LNCAP (cell line): ENCODE measurements around the gene BRAT1.

Experiments used
- TF ChIP-seq, protein P1 (sequence below): fragments of 450-650 bp; IDR thresholded peaks from 2 replicates; pipeline ENCODE4 v1.5.1; 2017; ENCODE audit warnings: mild to moderate bottlenecking

BRAT1 gene

DNA sequence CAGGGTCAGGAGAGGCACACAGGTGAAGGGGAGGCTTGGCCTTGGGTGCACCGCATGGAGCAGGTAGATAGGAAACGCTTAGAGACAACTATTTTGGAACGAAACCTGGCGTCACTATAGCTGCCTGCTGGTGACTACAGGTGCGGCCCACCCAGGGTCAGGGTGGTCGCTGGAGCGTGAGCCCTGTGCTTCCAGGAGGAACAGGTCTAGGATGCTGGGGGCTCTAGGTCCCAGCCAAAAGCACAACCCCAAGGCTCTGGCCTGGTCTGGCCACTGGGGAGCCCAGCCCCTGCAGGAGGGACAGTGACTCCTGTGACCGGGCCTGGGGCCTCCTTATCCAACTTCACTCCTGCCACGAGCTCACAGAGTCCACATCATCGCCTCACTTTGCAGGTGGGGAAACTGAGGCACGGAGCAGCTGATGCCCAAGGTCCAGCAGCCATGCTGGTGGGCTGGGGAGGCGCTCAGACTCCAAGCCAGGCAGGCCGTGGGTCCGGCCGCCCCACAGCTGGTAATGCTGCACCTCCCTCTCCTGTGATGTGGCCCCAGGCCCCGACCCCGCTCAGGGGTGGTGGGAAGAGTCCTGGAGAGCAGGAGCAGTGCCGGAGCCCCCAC, 26.7 kb downstream of the BRAT1 start:
- TF ChIP-seq, protein P1, sequence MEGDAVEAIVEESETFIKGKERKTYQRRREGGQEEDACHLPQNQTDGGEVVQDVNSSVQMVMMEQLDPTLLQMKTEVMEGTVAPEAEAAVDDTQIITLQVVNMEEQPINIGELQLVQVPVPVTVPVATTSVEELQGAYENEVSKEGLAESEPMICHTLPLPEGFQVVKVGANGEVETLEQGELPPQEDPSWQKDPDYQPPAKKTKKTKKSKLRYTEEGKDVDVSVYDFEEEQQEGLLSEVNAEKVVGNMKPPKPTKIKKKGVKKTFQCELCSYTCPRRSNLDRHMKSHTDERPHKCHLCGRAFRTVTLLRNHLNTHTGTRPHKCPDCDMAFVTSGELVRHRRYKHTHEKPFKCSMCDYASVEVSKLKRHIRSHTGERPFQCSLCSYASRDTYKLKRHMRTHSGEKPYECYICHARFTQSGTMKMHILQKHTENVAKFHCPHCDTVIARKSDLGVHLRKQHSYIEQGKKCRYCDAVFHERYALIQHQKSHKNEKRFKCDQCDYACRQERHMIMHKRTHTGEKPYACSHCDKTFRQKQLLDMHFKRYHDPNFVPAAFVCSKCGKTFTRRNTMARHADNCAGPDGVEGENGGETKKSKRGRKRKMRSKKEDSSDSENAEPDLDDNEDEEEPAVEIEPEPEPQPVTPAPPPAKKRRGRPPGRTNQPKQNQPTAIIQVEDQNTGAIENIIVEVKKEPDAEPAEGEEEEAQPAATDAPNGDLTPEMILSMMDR, result no peak

DNA sequence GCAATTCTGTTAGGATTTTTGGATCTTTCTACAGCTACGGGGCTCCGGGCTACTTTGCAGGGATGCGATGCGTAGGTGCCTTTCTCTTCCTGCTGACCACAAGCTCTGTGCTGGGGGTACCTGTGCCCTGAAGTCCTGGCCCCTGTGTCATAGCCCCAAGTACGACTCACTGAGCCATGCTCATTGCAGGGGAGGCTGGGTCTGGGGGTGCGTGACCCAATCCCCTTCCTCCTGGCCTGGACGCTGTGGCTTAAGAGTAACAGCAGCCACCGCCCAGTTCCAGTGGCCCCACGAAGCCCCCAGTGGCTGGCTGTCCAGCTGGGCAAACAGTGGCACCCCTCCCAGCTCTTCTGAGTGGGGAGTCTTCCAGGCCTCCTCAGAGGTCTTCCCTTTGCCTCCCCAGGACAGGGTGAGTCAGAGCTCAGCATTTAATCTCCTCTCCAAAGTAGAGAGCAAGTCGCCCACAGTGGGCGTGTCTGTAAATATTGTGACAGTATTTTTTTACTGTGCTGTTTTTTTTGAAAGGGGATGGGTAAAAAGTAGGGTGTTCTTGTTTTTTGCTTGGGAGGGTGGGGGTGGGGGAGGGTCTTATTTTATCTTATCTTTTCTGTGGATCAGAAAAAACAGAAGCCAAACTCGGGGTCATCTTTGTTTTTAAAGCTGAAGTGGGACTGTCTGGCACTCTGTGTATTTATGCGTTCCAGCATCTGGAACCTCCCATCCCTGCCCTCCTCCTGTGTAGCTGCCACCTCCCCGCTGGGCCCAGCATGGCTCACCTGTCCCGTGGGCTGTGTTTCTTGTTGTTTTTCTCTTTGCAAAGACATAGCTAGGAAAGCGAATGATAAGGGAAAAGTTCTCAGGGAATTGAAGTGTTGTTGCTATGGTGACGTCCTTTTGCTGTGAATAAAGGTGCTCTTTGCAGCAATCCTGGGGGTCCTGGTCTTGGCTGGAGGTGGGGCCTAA, 27.5 kb downstream of the BRAT1 start:
- TF ChIP-seq, protein P1, result no peak

DNA sequence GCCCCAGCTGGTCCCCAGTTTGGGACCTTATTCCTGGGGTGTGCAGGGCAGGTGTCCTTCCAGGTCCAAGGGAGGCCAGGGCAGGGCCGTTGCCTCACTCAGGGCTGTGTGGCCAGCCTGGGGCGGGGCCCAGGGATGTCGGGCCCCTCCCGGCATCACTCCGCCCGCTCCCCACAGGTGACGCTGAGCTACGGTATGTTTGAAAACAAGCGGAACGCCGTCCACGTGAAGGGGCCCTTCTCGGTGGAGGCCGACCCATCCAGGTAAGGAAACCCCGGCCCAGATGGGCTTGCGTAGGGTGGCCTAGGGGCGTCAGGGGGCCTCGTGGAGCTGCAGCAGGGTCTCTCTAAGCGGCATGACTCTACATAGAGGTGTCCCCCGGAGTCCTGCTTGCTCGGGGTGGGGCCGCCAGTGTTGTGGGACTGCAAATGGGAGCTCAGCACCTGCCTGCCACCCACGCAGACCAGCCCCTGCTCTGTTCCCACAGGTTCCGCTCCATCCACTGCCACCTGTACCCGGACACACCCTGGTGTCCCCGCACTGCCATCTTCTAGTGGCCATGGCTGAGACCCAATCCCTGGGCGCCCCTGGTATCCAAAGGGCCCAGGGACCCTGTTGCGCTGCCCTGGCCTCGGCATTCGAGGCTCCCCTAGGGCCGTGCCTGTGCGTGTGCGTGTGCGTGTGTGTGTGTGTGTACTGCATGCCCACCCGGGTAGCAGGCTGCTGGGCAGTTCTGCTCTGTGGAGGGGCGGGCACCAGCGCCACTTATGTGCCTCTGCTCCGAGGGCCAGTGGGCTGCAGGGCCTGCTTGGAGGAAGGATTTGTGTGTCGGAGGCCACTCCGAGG, 28.4 kb downstream of the BRAT1 start:
- TF ChIP-seq, protein P1, result no peak

DNA sequence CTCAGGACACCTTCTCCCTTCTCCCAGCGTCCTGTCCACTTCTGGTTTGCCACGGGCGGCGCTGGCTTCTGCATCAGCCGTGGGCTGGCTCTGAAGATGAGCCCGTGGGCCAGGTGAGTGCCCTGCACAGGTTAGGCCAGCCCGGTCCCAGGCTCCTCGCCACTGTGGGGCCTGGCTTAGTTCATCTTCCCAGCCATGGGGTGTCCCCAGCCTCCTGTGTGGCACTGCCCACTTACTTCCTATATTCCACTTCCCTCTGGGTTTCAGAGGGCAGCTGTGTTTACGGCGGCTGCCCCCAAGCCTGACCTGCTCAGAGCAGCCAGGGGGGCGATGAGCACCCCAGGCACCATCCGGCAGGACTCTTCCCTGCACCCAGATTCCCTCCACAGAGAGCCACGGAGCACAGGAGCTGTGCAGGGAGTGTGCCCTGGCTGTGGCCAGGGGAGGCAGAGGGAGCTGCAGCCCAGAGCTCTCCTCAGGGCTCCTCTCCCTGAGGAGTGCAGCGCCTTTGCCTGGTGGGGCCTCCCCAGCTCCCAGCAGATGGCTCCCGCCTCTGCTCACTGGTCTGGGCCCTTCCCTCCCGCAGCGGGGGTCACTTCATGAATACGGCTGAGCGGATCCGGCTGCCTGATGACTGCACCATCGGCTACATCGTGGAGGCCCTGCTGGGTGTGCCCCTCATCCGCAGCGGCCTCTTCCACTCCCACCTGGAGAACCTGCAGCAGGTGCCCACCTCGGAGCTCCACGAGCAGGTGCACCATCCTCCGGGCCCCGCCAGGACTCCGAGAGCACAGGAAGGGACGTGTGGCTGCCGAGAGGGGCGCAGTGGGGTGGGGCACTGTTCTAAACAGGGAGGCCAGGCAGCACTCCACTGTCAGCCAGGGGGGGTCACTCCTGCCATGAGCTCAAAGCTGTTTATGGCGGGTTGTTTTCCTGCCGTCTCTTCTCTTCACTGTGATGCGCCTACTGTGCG, 29.4 kb downstream of the BRAT1 start:
- TF ChIP-seq, protein P1, result no peak

DNA sequence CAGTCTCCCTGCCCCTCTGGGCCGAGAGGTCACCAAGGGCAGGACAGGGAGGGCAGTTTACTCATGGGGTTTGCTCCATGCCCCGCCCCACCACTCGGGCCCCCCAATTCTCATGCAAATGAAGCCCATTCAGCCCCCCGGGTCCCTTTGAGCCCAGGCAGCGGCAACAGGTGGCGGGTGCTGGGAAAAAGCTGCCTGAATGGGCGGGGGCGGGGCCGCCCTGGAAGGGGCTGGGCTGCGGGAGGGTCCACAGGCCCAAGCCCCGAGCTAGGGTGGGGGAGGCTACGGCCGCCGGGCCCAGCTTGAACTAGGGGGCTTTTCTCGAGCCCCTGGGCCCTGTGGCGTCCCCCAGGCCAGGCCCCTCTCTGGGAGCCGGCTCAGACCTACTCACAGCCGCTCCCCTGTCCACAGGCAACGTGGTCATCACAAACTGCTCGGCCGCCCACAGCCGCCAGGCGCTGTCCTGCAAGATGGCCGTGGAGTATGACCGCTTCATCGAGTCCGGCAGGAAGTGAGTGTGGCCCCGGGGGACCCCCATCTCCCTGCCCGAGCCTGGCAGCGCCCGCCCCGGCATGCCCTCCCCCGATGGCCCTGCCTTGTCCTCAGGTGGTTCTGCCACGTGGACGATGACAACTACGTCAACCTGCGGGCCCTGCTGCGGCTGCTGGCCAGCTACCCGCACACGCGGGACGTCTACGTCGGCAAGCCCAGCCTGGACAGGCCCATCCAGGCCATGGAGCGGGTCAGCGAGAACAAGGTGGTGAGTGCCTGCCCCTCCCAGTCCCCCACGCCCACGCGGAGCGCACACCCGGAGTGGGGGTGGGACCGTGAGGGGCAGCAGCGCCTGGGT, 30.3 kb downstream of the BRAT1 start:
- TF ChIP-seq, protein P1, result no peak

DNA sequence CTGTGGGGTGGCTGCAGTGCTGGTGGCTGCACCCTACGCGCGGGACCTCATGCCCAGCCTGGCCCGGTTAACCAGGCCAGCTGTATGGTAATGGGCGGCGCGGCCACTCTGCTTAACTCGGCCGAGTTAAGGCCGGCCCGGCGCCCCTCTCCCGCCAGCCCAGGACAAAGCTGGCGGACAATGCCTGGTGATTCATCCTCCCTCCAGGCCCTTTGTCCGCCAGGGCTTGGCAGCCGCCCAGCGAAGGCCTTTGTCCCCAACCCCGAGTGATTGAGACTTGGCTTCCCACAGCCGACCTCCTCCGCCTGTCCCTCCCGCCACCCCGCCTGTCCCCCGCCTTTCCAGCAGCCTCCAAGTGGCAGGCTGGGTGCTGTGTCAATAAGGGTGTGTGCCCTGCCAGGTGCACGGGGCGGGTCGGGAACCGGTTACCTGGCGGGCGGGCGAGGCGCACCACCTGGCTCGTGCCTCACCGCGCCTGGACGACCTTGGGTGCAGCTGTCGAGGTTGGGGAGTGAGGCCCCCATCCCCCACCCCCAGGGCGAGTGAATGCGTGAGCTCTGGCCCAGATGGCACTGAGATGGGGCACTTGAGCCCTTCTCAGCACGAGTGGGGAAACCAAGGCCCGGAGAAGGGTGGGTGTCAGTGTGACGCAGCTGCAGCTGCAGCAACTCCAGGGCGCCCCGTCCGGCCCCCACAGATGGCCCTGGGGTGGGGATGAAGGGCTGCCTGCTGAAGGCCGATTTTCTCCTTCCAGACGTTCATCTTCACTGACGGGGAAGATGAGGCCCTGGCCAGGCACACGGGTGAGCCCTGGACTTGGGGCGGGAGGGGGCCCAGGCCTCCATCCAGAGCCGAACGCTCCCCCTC, 31.1 kb downstream of the BRAT1 start:
- TF ChIP-seq, protein P1, result no peak
